Testis (tissue), 3 donors: ENCODE data around the gene MEPCE. TPM values are rescaled to one million over a fixed set of nuclear protein-coding genes. Genes with fewer than 3 reads are reported as not detected.

ENCODE experiments used
- DNase-seq: peaks from one replicate; pipeline ENCODE4 v3.0.0-alpha.2; 2019
- H3K27ac ChIP-seq, 2 donors: fragments of 200-600 bp; sonication (generic); one replicate each; pipeline ENCODE4 v1.5.1; 2019
- H3K27me3 ChIP-seq: fragments of 200-600 bp; sonication (generic); one replicate; pipeline ENCODE4 v1.5.1; 2019
- H3K36me3 ChIP-seq: fragments of 200-600 bp; sonication (generic); one replicate; pipeline ENCODE4 v1.5.1; 2017; ENCODE audit warnings: low read depth; ENCODE audit errors: missing control alignments
- H3K4me1 ChIP-seq: fragments of 200-600 bp; sonication (generic); one replicate; pipeline ENCODE4 v1.5.1; 2019
- H3K4me3 ChIP-seq, 2 donors: fragments of 200-600 bp; sonication (generic); one replicate each; pipeline ENCODE4 v1.5.1; 2017 to 2019
- H3K9me3 ChIP-seq: fragments of 200-600 bp; sonication (generic); one replicate; pipeline ENCODE4 v1.5.1; 2017
- CTCF ChIP-seq, 3 experiments: fragments of 450-650 bp in 2 of 3; fragments of 200-600 bp in 1 of 3; sonication (generic) in 1 of 3; IDR thresholded peaks; one replicate each; pipeline ENCODE4 v1.5.1; 2016 to 2019; ENCODE audit warnings: antibody characterized with exemption in 3 of 3, mild to moderate bottlenecking in 2 of 3, moderate library complexity in 1 of 3
- POLR2A ChIP-seq: fragments of 450-650 bp; IDR thresholded peaks from one replicate; pipeline ENCODE4 v1.6.1; 2017; ENCODE audit warnings: antibody characterized with exemption, mild to moderate bottlenecking, moderate library complexity
- WGBS, 2 donors: methylation state at CpG; one replicate each; pipeline ENCODE4 v1.1.5; 2018; 5-methylcytosine and 5-hydroxymethylcytosine counted together
- intact Hi-C: fragments of 100-400 bp; cut with DNase I; formaldehyde crosslinking; loops from one replicate; pipeline ENCODE4 v1.15.1; 2023; ENCODE audit warnings: low total_unique reads
- polyA plus RNA-seq: library from polyadenylated mRNA; stranded (reverse); fragments of 350-450 nt; fragmentation: Illumina TruSeq; extraction: RNeasy Lipid Tissue Mini Kit (QIAGEN cat#74804); gene quantifications from one replicate; pipeline ENCODE4 v1.2.3, GENCODE V29; 2014; ENCODE audit warnings: low read depth, low replicate concordance; ENCODE audit not compliant: insufficient read depth
- total RNA-seq, 2 donors: library from RNA; depleted of rRNA; stranded (reverse); fragments of >200 nt; gene quantifications; one replicate each; pipeline ENCODE4 v1.2.3, GENCODE V29; 2016

Gene MEPCE
- total and polyA plus RNA-seq, 3 donors from 2014 or later, result 74.6 to 182 (median 89.3) TPM

GRCh38 chr7:100419660-100420226, 9.9 kb upstream of the MEPCE start:
- no peaks in the 10 kb centered on the region for H3K4me1 ChIP-seq
- H3K9me3 ChIP-seq, result no peaks in the 10 kb centered on the region
- intact Hi-C loops, result no loop called here
- WGBS, 2 donors, result 69 to 70% methylated on average over 1 of the region's 1 CpG
- no peaks in the 10 kb centered on the region for H3K27me3 ChIP-seq
- no peak overlapping the region for H3K4me3 ChIP-seq
- H3K27ac ChIP-seq, result no peak overlapping the region
- H3K36me3 ChIP-seq, result no peaks in the 10 kb centered on the region
- TF ChIP-seq POLR2A (no peak), CTCF (IDR thresholded peaks at IDR 0.05) (no peak)
- no peak for DNase-seq

- Histone ChIP-seq H3K27ac (no peak overlapping the region), H3K9me3 (no peaks in the 10 kb centered on the region), H3K4me3 (no peak overlapping the region), H3K36me3 (no peaks in the 10 kb centered on the region), H3K27me3 (no peaks in the 10 kb centered on the region), H3K4me1 (no peaks in the 10 kb centered on the region)
- intact Hi-C loops, result no loop called here
- WGBS, 2 donors, result 75 to 91% methylated on average over 6 of the region's 6 CpGs
- TF ChIP-seq POLR2A (no peak), CTCF (IDR thresholded peaks at IDR 0.05) (no peak)
- DNase-seq, result no peak
Observed at GRCh38 chr7:100423315-100423714, 6.3 kb upstream of the MEPCE start.

- no peak overlapping the region for H3K4me3 ChIP-seq
- no peaks in the 10 kb centered on the region for H3K36me3 ChIP-seq
- H3K9me3 ChIP-seq, result no peaks in the 10 kb centered on the region
- peaks cover under 1% of the 10 kb centered on the region for H3K4me1 ChIP-seq
- intact Hi-C loops, result no loop called here
- whole genome bisulfite sequencing, 2 donors, result 28 to 57% methylated on average over 1 of the region's 1 CpG
- TF ChIP-seq CTCF (IDR thresholded peaks at IDR 0.05), result no peak
- TF ChIP-seq POLR2A, result no peak
- no peaks in the 10 kb centered on the region for H3K27me3 ChIP-seq
- no peak for DNase-seq
- no peak overlapping the region for H3K27ac ChIP-seq
Observed at GRCh38 chr7:100425347-100425746, 4.3 kb upstream of the MEPCE start.

GRCh38 chr7:100426516-100426915, 3.1 kb upstream of the MEPCE start:
- Histone ChIP-seq H3K4me3 (no peak overlapping the region), H3K9me3 (no peaks in the 10 kb centered on the region), H3K4me1 (peaks cover 12% of the 10 kb centered on the region), H3K36me3 (no peaks in the 10 kb centered on the region), H3K27me3 (no peaks in the 10 kb centered on the region), H3K27ac (no peak overlapping the region)
- no peak for DNase-seq
- TF ChIP-seq POLR2A, result no peak
- no peak for TF ChIP-seq CTCF (IDR thresholded peaks at IDR 0.05)
- intact Hi-C loops, result no loop called here

GRCh38 chr7:100427762-100428198, 1.9 kb upstream of the MEPCE start:
- TF ChIP-seq CTCF (IDR thresholded peaks at IDR 0.05), result no peak
- TF ChIP-seq POLR2A, result no peak
- DNase-seq, result no peak
- Histone ChIP-seq H3K4me3 (peak overlapping the region; percentile 85 to 94), H3K4me1 (peaks cover 23% of the 10 kb centered on the region), H3K36me3 (no peaks in the 10 kb centered on the region), H3K9me3 (no peaks in the 10 kb centered on the region), H3K27me3 (no peaks in the 10 kb centered on the region), H3K27ac (peak overlapping the region; percentile 99)
- intact Hi-C loops, result no loop called here
- 36 to 39% methylated on average over 16 of the region's 16 CpGs for WGBS, 2 donors
